Gastrocnemius medialis (tissue), 4 donors: ENCODE measurements around the gene SETDB1. TPM values are rescaled to one million over a fixed set of nuclear protein-coding genes. Genes with fewer than 3 reads are reported as not detected.

Experiments used
- ATAC-seq, 2 donors: fragments of 150-250 bp; one replicate each; pipeline ENCODE4 v1.9.1; 2016
- DNase-seq, 2 donors: peaks; one replicate each; pipeline ENCODE4 v3.0.0-alpha.2; 2019
- H3K27ac ChIP-seq, 4 donors: fragments of 200-600 bp; sonication (generic); 1 replicate in 1 of 4; 2 replicates in 3 of 4; pipeline ENCODE4 v1.5.1; 2016 to 2018; ENCODE audit warnings: mild to moderate bottlenecking in 2 of 4, moderate library complexity in 1 of 4
- H3K27me3 ChIP-seq, 3 donors: fragments of 200-600 bp; sonication (generic) in 2 of 3; 1 replicate in 1 of 3; 2 replicates in 2 of 3; pipeline versions ENCODE4 v1.5.1 to v1.6.0; 2016 to 2019; ENCODE audit warnings: mild to moderate bottlenecking in 1 of 3, moderate library complexity in 1 of 3
- H3K36me3 ChIP-seq, 2 donors: fragments of 200-600 bp; sonication (generic) in 1 of 2; one replicate each; pipeline ENCODE4 v1.5.1; 2017 to 2018
- H3K4me1 ChIP-seq, 2 donors: fragments of 200-600 bp; sonication (generic) in 1 of 2; one replicate each; pipeline ENCODE4 v1.5.1; 2016 to 2017; ENCODE audit warnings: mild to moderate bottlenecking in 2 of 2
- H3K4me3 ChIP-seq, 4 donors: fragments of 200-600 bp; sonication (generic) in 3 of 4; 1 replicate in 1 of 4; 2 replicates in 3 of 4; pipeline ENCODE4 v1.5.1; 2016 to 2019; ENCODE audit warnings: mild to moderate bottlenecking in 2 of 4
- H3K9me3 ChIP-seq, 3 donors: fragments of 200-600 bp; sonication (generic) in 2 of 3; 1 replicate in 1 of 3; 2 replicates in 2 of 3; pipeline ENCODE4 v1.5.1; 2016 to 2019
- POLR2A ChIP-seq, 2 donors: fragments of 450-650 bp; IDR thresholded peaks; one replicate each; pipeline ENCODE4 v1.6.1; 2017; ENCODE audit warnings: antibody characterized with exemption in 2 of 2, mild to moderate bottlenecking in 2 of 2, moderate library complexity in 2 of 2
- in situ Hi-C, 4 donors: fragments of 200-750 bp; cut with MboI; loops; one replicate each; pipeline versions ENCODE4 v1.15.0 to v1.8.0; 2017; ENCODE audit warnings: low sequenced_read_pairs in 4 of 4
- intact Hi-C: fragments of 100-400 bp; cut with DNase I; formaldehyde crosslinking; loops from one replicate; pipeline ENCODE4 v1.15.1; 2023; ENCODE audit warnings: low total_unique reads
- total RNA-seq, 4 donors: library from RNA; depleted of rRNA; stranded (reverse); fragments of >200 nt; gene quantifications; one replicate each; pipeline versions ENCODE4 v1.1.0 to v1.2.3, GENCODE V29; 2016
- TF ChIP-seq, protein P1 (sequence below), 5 experiments: fragments of 450-650 bp in 3 of 5; fragments of 200-600 bp in 2 of 5; sonication (generic) in 2 of 5; IDR thresholded peaks in 4 of 5; conservative IDR thresholded peaks in 1 of 5; 1 replicate in 4 of 5; 2 replicates in 1 of 5; pipeline ENCODE4 v1.5.1; 2016 to 2019; ENCODE audit warnings: antibody characterized with exemption in 5 of 5, mild to moderate bottlenecking in 3 of 5, moderate library complexity in 3 of 5

Gene SETDB1
- total RNA-seq, 4 donors from 2014 or later = 13.7 to 20.8 (median 17.3) TPM

DNA sequence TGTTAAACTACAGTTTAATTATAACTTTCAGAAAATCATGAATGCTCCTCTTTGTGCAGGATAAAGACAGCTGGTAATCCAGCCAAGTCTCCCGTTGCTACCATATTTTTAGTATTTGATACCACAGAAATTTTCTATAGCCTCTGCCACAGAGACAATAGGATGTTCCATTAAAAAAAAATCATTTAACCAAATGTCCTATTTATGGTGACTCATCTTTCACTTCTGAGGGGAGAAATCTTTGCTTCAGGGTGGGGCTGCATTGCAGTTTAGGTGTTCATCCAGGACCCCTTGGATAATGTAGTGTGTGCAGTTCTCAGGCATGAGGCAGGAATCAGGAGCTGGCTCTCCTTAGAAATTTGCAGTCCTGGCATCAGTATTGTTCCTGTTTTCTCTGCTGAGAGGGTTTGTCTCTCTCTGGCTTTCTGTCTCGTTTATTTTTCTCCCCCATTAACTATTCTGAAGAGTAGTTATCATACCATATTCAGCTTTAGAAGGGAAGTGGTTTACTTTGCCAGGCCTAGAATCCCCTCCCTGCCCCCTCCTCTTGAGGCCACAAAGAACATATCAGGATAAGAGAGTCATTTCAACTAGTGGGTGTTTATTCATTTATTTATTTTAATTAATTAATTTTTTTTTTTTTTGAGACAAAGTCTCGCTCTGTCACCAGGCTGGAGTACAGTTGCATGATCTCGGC is 85.1 kb downstream of the SETDB1 start:
- DNase-seq = no peak
- H3K27ac ChIP-seq = no peak overlapping the region
- H3K36me3 ChIP-seq = peaks cover 0 to 10% of the 10 kb centered on the region in 2 donors
- H3K4me3 ChIP-seq = no peak overlapping the region
- ATAC-seq = no peak
- H3K4me1 ChIP-seq = peaks cover 32 to 40% of the 10 kb centered on the region in 2 donors
- no peaks in the 10 kb centered on the region for H3K9me3 ChIP-seq
- TF ChIP-seq POLR2A (IDR thresholded peaks at IDR 0.05) = no peak
- TF ChIP-seq, protein P1, sequence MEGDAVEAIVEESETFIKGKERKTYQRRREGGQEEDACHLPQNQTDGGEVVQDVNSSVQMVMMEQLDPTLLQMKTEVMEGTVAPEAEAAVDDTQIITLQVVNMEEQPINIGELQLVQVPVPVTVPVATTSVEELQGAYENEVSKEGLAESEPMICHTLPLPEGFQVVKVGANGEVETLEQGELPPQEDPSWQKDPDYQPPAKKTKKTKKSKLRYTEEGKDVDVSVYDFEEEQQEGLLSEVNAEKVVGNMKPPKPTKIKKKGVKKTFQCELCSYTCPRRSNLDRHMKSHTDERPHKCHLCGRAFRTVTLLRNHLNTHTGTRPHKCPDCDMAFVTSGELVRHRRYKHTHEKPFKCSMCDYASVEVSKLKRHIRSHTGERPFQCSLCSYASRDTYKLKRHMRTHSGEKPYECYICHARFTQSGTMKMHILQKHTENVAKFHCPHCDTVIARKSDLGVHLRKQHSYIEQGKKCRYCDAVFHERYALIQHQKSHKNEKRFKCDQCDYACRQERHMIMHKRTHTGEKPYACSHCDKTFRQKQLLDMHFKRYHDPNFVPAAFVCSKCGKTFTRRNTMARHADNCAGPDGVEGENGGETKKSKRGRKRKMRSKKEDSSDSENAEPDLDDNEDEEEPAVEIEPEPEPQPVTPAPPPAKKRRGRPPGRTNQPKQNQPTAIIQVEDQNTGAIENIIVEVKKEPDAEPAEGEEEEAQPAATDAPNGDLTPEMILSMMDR (IDR thresholded peaks at IDR 0.05 in 4 of 5, conservative IDR thresholded peaks at IDR 0.05 in 1 of 5) = no peak
- H3K27me3 ChIP-seq = no peaks in the 10 kb centered on the region
- intact Hi-C loops = loop anchor here (10.0 kb wide), 1 partner anchor 813 kb away; no protein-coding TSS in a partner anchor
- in situ Hi-C loops = no loop called here

DNA sequence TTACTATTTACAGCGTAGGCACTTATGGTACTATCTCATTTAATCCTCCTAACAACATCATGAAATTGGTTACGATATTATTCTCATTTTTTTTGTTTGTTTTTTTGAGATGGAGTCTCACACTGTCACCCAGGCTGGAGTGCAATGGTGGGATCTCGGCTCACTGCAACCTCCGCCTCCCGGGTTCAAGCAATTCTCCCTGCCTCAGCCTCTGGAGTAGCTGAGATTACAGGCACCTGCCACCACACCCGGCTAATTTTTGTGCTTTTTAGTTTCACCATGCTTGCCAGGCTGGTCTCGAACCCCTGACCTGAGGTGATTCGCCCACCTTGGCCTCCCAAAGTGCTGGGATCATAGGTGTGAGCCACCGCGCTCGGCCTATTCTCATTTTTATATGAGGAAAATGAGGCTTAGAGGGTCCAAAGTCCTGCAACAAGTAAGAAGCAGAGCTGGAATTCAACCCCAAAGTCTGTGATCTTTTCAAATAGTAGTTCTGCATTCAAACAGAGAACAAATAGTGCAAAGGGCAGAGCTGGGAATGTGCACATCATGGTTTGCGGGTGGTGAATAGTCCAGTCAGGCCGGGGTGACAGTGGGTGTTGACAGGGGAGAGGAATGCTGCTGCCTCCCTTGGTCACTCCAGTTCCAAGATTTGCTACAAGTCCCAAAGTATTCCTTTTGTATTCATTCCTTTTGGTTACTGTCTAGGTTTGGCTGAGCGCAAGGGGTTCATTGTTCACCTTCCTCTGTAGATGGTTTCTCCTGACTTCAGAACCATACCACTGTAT is 86.7 kb downstream of the SETDB1 start:
- Histone ChIP-seq H3K9me3 (no peaks in the 10 kb centered on the region), H3K4me3 (no peak overlapping the region), H3K4me1 (peaks cover 19 to 29% of the 10 kb centered on the region in 2 donors), H3K27ac (peak overlapping the region in 1 of 4 donors; percentile 19), H3K27me3 (no peaks in the 10 kb centered on the region), H3K36me3 (peaks cover 0 to 11% of the 10 kb centered on the region in 2 donors)
- in situ Hi-C loops = no loop called here
- intact Hi-C loops = loop anchor here (10.0 kb wide), 1 partner anchor 812 kb away; no protein-coding TSS in a partner anchor
- ATAC-seq = no peak
- DNase-seq = no peak
- no peak for TF ChIP-seq POLR2A (IDR thresholded peaks at IDR 0.05)
- TF ChIP-seq, protein P1 (IDR thresholded peaks at IDR 0.05 in 4 of 5, conservative IDR thresholded peaks at IDR 0.05 in 1 of 5) = no peak

DNA sequence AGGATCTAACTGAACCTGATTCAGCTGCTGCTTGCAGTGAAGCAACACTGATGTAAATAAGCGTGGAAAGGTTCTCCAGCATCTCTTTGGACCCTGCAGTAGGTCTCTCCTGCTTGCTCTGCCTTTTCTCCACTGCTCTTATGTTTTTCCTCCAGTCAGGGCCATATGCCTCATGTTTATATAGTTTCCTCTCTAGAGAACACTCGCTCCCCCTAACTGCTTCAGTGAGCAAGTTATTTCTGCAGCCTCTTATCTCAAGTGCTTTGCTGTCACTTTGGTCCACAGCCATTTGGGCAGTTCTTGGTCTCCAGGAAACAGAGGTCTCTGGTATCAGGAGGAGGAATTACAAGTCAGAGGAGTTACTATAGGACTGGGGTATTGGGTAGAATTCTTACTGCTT is 87.4 kb downstream of the SETDB1 start:
- intact Hi-C loops = loop anchor here (10.0 kb wide), 1 partner anchor 811 kb away; no protein-coding TSS in a partner anchor
- no peak for ATAC-seq
- H3K4me3 ChIP-seq = no peak overlapping the region
- H3K27ac ChIP-seq = peak overlapping the region in 1 of 4 donors; percentile 19
- H3K4me1 ChIP-seq = peaks cover 19 to 27% of the 10 kb centered on the region in 2 donors
- H3K27me3 ChIP-seq = no peaks in the 10 kb centered on the region
- DNase-seq = no peak
- no peaks in the 10 kb centered on the region for H3K9me3 ChIP-seq
- TF ChIP-seq, protein P1 (IDR thresholded peaks at IDR 0.05 in 4 of 5, conservative IDR thresholded peaks at IDR 0.05 in 1 of 5) = no peak
- TF ChIP-seq POLR2A (IDR thresholded peaks at IDR 0.05) = no peak
- H3K36me3 ChIP-seq = peaks cover 0 to 13% of the 10 kb centered on the region in 2 donors
- in situ Hi-C loops = no loop called here

Other genes with a start within 250 kb of the SETDB1 start
- gene GOLPH3L, start 229.2 kb upstream of the SETDB1 start, total RNA-seq = 10 to 100 TPM in 3 of 4 donors, 1 to 10 TPM in 1; 9.8 to 18.6 (median 15.7) TPM
- under 1 TPM in 1 of 4 donors, not detected in 3; 0.36 TPM for gene HORMAD1, start 205.5 kb upstream of the SETDB1 start, total RNA-seq
- gene CTSS, start 160.6 kb upstream of the SETDB1 start, total RNA-seq = 10 to 100 TPM in 3 of 4 donors, 1 to 10 TPM in 1; 5.8 to 11.7 (median 10.6) TPM
- 10 to 100 TPM in 3 of 4 donors, 1 to 10 TPM in 1; 8.4 to 20.2 (median 17.7) TPM for gene CTSK, start 118.1 kb upstream of the SETDB1 start, total RNA-seq
- 10 to 100 TPM; 35.3 to 74.3 (median 44.7) TPM for gene ARNT, start 49.8 kb upstream of the SETDB1 start, total RNA-seq
- gene CTXND2, start 39.2 kb upstream of the SETDB1 start, total RNA-seq = not detected
- 10 to 100 TPM; 15.0 to 29.1 (median 24.0) TPM for gene CERS2, start 48.5 kb downstream of the SETDB1 start, total RNA-seq
- gene ANXA9, start 55.9 kb downstream of the SETDB1 start, total RNA-seq = not detected
- 10 to 100 TPM; 13.4 to 22.8 (median 19.7) TPM for gene MINDY1, start 80.5 kb downstream of the SETDB1 start, total RNA-seq
- 10 to 100 TPM; 24.0 to 35.6 (median 29.1) TPM for gene PRUNE1, start 82.1 kb downstream of the SETDB1 start, total RNA-seq
- under 1 TPM in 2 of 4 donors, not detected in 2; 0.13 to 0.25 TPM for gene BNIPL, start 110.2 kb downstream of the SETDB1 start, total RNA-seq
- 10 to 100 TPM in 3 of 4 donors, 1 to 10 TPM in 1; 6.2 to 16.2 (median 12.4) TPM for gene C1orf56, start 121.4 kb downstream of the SETDB1 start, total RNA-seq
- 10 to 100 TPM; 13.2 to 31.7 (median 22.8) TPM for gene CDC42SE1, start 133.3 kb downstream of the SETDB1 start, total RNA-seq
- gene MLLT11, start 134.0 kb downstream of the SETDB1 start, total RNA-seq = 1 to 10 TPM; 1.5 to 9.2 (median 5.4) TPM
- gene GABPB2, start 144.4 kb downstream of the SETDB1 start, total RNA-seq = 10 to 100 TPM; 11.9 to 20.5 (median 17.9) TPM
- 100 to 1,000 TPM in 2 of 4 donors, 10 to 100 TPM in 2; 51.5 to 121 (median 108) TPM for gene SEMA6C, start 220.3 kb downstream of the SETDB1 start, total RNA-seq
- gene TNFAIP8L2, start 230.3 kb downstream of the SETDB1 start, total RNA-seq = 1 to 10 TPM in 3 of 4 donors, not detected in 1; 1.1 to 3.1 (median 1.4) TPM
- 10 to 100 TPM; 11.4 to 14.6 (median 13.7) TPM for gene LYSMD1, start 239.5 kb downstream of the SETDB1 start, total RNA-seq
- 10 to 100 TPM; 17.7 to 56.1 (median 35.6) TPM for gene SCNM1, start 239.8 kb downstream of the SETDB1 start, total RNA-seq
- gene TMOD4, start 249.6 kb downstream of the SETDB1 start, total RNA-seq = 100 to 1,000 TPM in 3 of 4 donors, 10 to 100 TPM in 1; 58.3 to 315 (median 188) TPM